Esophagus muscularis mucosa (tissue), 4 donors: ENCODE measurements around the gene CYP11A1.

Source experiments
- EP300 ChIP-seq: sonication (generic); formaldehyde crosslinking; IDR thresholded peaks from one replicate; pipeline ENCODE4 v1.6.1; 2017; ENCODE audit warnings: antibody characterized with exemption
- POLR2A ChIP-seq: fragments of 450-650 bp; IDR thresholded peaks from one replicate; pipeline ENCODE4 v1.6.1; 2017; ENCODE audit warnings: antibody characterized with exemption, moderate library complexity, mild to moderate bottlenecking, low read depth
- POLR2AphosphoS5 ChIP-seq, 2 donors: sonication (generic); formaldehyde crosslinking; IDR thresholded peaks; one replicate each; pipeline ENCODE4 v1.6.1; 2017; ENCODE audit warnings: antibody characterized with exemption in 2 of 2
- TF ChIP-seq, protein P1 (sequence below), 3 experiments: fragments of 200-600 bp in 2 of 3; fragments of 450-650 bp in 1 of 3; sonication (generic) in 2 of 3; IDR thresholded peaks; one replicate each; pipeline ENCODE4 v1.5.1; 2017 to 2019; ENCODE audit warnings: antibody characterized with exemption in 3 of 3, mild to moderate bottlenecking in 2 of 3, moderate library complexity in 1 of 3

DNA sequence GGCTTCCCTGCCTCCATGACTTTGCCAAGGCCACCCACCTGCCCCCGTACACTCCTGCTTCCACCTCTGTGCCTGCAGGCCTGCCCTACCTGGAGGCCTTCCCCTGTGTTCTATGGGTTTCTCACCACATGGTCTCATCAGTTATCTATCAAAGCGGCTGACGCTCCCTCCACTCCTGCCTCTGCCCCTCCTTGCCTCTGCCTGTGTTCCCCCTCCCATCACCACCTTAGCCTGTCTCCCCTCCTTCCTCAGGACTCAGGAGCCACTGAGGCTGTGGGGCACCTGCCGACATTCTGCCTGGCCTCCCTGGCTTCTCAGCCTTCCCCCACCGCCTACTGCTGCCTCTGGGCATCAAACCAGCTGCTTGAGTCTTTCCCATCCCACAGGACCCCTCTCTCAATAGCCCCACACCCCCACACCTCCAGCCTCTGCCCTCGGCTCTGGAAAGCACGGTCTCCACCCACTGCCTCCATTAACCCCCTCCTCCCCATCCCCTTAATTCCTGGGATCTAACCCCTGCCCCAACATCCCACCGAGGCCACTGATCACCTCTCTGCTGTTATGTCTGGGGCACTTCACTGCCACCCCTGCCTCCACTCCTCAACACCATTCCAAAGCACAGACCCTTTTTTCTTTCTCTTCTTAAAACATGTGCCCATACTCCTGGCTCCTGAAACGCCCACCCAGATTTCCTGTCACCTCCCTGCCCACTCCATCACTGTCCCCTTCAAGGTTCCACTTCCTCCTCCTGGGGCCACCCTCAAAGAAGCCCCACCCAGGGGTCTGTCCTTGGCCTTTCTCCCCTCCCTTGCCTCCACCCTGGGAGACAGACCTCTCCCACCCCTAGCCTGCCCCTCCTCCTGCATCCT lies 24.4 kb upstream of the CYP11A1 start:
- TF ChIP-seq, protein P1, sequence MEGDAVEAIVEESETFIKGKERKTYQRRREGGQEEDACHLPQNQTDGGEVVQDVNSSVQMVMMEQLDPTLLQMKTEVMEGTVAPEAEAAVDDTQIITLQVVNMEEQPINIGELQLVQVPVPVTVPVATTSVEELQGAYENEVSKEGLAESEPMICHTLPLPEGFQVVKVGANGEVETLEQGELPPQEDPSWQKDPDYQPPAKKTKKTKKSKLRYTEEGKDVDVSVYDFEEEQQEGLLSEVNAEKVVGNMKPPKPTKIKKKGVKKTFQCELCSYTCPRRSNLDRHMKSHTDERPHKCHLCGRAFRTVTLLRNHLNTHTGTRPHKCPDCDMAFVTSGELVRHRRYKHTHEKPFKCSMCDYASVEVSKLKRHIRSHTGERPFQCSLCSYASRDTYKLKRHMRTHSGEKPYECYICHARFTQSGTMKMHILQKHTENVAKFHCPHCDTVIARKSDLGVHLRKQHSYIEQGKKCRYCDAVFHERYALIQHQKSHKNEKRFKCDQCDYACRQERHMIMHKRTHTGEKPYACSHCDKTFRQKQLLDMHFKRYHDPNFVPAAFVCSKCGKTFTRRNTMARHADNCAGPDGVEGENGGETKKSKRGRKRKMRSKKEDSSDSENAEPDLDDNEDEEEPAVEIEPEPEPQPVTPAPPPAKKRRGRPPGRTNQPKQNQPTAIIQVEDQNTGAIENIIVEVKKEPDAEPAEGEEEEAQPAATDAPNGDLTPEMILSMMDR (IDR thresholded peaks at IDR 0.05), result no peak
- TF ChIP-seq POLR2A (no peak), EP300 (no peak), POLR2AphosphoS5 (IDR thresholded peaks at IDR 0.05) (no peak)
